Activated naive CD4-positive, alpha-beta T cell treated with anti-CD3 and anti-CD28 coated beads, Interleukin-2, amount 10 ng/mL, durations not matched to agents 7 days and 5 days (primary cell): ENCODE results near the gene CEP63.

Source experiments
- CTCF ChIA-PET: fragments of 350-600 bp; sonication (Branson Sonifier 250); formaldehyde crosslinking; loops from one replicate; lab custom pipeline; 2021; ENCODE audit warnings: antibody characterized with exemption; lab: Charles Lee
- DNase-seq: peaks from one replicate; pipeline ENCODE4 v3.0.0-alpha.2; 2020
- H3K27ac Mint-ChIP-seq: one replicate; pipeline ENCODE4 v1.8.0; 2021; ENCODE audit warnings: mild to moderate bottlenecking, moderate library complexity, mixed read lengths
- H3K27me3 Mint-ChIP-seq: one replicate; pipeline ENCODE4 v1.8.0; 2021; ENCODE audit warnings: mild to moderate bottlenecking, mixed read lengths
- H3K36me3 Mint-ChIP-seq: one replicate; pipeline ENCODE4 v1.8.0; 2021; ENCODE audit warnings: mixed read lengths
- H3K4me1 Mint-ChIP-seq: one replicate; pipeline ENCODE4 v1.8.0; 2021; ENCODE audit warnings: mixed read lengths
- H3K4me3 Mint-ChIP-seq: one replicate; pipeline ENCODE4 v1.8.0; 2021; ENCODE audit warnings: mild to moderate bottlenecking, moderate library complexity, mixed read lengths
- H3K9me3 Mint-ChIP-seq: one replicate; pipeline ENCODE4 v1.8.0; 2021; ENCODE audit warnings: mixed read lengths

CEP63 gene

GRCh38 chr3:134608023-134608770 lies 122.3 kb downstream of the CEP63 start:
- no peak overlapping the region for H3K27ac Mint-ChIP-seq
- no peak overlapping the region for H3K4me3 Mint-ChIP-seq
- no peaks in the 10 kb centered on the region for H3K4me1 Mint-ChIP-seq
- CTCF ChIA-PET: no interaction called here
- no peak for DNase-seq
- no peaks in the 10 kb centered on the region for H3K9me3 Mint-ChIP-seq
- no peaks in the 10 kb centered on the region for H3K36me3 Mint-ChIP-seq
- H3K27me3 Mint-ChIP-seq: peaks cover 20% of the 10 kb centered on the region

DNA sequence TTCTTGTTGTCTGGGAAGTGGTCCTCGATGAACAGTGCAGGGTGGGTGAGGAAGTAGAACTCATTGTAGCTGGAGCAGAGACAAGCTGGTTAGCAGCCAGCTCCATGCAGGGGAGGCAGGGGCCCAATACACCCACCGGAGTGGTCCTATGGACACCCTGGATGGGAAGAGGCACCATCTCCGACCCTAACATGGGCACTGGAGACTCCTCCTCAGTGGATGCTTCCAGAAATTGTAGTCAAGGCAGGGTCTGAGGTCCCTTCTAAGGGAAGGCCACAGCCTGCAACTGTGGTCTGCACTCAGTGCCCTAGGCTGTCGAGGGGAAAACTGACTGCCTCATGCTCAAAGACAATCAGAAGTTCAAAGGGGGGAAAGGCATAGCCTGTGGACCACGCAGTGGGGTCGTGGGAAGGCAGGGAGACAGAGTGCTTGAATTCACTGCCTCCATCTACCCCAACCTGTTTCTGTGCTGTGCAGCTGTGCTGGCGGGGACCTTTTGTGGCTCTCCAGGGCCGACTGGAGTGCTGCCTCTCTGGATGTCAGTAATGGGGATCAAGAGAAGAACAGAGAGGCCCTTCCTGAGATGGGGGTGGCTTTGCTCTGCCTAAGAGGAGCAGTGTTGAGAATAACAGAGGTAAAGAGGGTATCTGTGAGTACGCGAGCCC lies 123.0 kb downstream of the CEP63 start:
- Mint-ChIP-seq H3K4me1 (no peaks in the 10 kb centered on the region), H3K27ac (no peak overlapping the region), H3K36me3 (no peaks in the 10 kb centered on the region), H3K9me3 (no peaks in the 10 kb centered on the region), H3K27me3 (peaks cover 20% of the 10 kb centered on the region), H3K4me3 (no peak overlapping the region)
- CTCF ChIA-PET: no interaction called here
- DNase-seq: no peak

GRCh38 chr3:134609821-134610431 lies 124.1 kb downstream of the CEP63 start:
- Mint-ChIP-seq H3K27me3 (peaks cover 20% of the 10 kb centered on the region), H3K27ac (no peak overlapping the region), H3K9me3 (no peaks in the 10 kb centered on the region), H3K4me1 (no peaks in the 10 kb centered on the region), H3K36me3 (no peaks in the 10 kb centered on the region), H3K4me3 (no peak overlapping the region)
- CTCF ChIA-PET: no interaction called here
- no peak for DNase-seq

DNA sequence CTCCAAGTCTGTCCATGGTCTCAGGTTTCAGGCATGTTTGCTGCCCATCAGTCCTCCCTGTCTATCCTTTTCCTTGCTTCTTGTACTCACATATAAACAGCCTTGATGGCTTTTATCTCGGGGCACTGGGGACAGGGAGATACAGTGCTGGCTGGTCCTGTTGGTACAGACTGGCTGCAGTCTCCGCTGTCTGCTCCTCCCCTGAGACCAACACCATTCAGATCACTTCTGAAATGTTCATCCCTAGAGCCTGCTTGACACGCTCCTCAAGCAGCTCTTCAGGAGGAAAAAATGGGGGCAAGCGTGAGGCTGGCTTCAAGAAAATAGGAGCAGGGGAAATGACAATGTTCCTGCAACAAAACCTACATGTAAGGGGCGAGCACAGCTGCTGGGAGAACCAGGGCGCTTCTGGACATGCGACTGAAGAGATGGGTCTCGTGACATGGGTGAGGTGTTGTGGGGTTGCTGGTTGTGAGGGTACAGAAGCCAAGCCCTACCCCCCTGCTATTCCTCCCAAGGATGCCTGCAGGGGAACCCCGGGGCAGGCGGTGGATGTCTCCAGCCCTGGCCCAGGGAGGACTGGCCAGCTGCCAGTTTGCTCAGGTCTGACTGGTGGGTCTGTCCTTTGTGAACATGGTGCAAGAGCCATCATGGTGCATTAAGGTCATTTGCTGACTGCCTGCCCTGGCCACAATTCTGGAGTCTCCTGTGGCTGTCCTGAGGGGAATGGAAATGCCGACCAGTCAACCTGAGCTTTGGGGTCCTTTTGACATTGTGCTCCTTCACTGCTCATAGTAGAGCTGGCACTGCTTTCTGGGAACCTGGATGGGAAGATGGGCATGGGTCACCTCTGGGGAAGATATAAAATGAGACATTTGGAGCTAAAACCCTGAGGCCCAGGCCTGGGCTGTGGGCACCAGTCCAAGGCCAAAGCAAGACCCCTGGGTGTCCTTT lies 124.9 kb downstream of the CEP63 start:
- H3K27ac Mint-ChIP-seq: no peak overlapping the region
- CTCF ChIA-PET: interaction anchor here (1.3 kb wide), 1 partner anchor 9 kb away, joined by 4 read pairs; no protein-coding TSS in a partner anchor
- peaks cover 20% of the 10 kb centered on the region for H3K27me3 Mint-ChIP-seq
- H3K36me3 Mint-ChIP-seq: no peaks in the 10 kb centered on the region
- H3K4me1 Mint-ChIP-seq: no peaks in the 10 kb centered on the region
- H3K4me3 Mint-ChIP-seq: no peak overlapping the region
- no peaks in the 10 kb centered on the region for H3K9me3 Mint-ChIP-seq
- DNase-seq: no peak

GRCh38 chr3:134611516-134611915 lies 125.7 kb downstream of the CEP63 start:
- DNase-seq: no peak

GRCh38 chr3:134613006-134613520 lies 127.2 kb downstream of the CEP63 start:
- Mint-ChIP-seq H3K36me3 (no peaks in the 10 kb centered on the region), H3K4me1 (no peaks in the 10 kb centered on the region), H3K9me3 (no peaks in the 10 kb centered on the region), H3K4me3 (no peak overlapping the region), H3K27me3 (peaks cover 10% of the 10 kb centered on the region), H3K27ac (no peak overlapping the region)
- CTCF ChIA-PET: no interaction called here
- DNase-seq: no peak

More at GRCh38 chr3:134611516-134611915, 125.7 kb downstream of the CEP63 start:
- H3K27ac Mint-ChIP-seq: no peak overlapping the region
- H3K4me1 Mint-ChIP-seq: no peaks in the 10 kb centered on the region
- CTCF ChIA-PET: interaction anchor here (1.3 kb wide), 1 partner anchor 10 kb away, joined by 4 read pairs; no protein-coding TSS in a partner anchor
- H3K27me3 Mint-ChIP-seq: peaks cover 16% of the 10 kb centered on the region
- H3K36me3 Mint-ChIP-seq: no peaks in the 10 kb centered on the region
- H3K4me3 Mint-ChIP-seq: no peak overlapping the region
- no peaks in the 10 kb centered on the region for H3K9me3 Mint-ChIP-seq

- DNase-seq: no peak
- H3K27ac Mint-ChIP-seq: no peak overlapping the region
- no peaks in the 10 kb centered on the region for H3K27me3 Mint-ChIP-seq
- CTCF ChIA-PET: interaction anchor here (0.8 to 1.2 kb wide), 3 partner anchors 10 to 14 kb away, joined by 3 read pairs; no protein-coding TSS in a partner anchor
- H3K36me3 Mint-ChIP-seq: no peaks in the 10 kb centered on the region
- no peak overlapping the region for H3K4me3 Mint-ChIP-seq
- H3K4me1 Mint-ChIP-seq: no peaks in the 10 kb centered on the region
- H3K9me3 Mint-ChIP-seq: no peaks in the 10 kb centered on the region
These were observed 129.1 kb downstream of the CEP63 start for GRCh38 chr3:134614955-134615354.

- Mint-ChIP-seq H3K4me3 (no peak overlapping the region), H3K27me3 (no peaks in the 10 kb centered on the region), H3K27ac (no peak overlapping the region), H3K9me3 (no peaks in the 10 kb centered on the region), H3K36me3 (no peaks in the 10 kb centered on the region), H3K4me1 (no peaks in the 10 kb centered on the region)
- no peak for DNase-seq
- CTCF ChIA-PET: interaction anchor here (0.7 to 1.2 kb wide), 4 partner anchors 10 to 17 kb away, joined by 3 read pairs; no protein-coding TSS in a partner anchor
These were observed 129.9 kb downstream of the CEP63 start for GRCh38 chr3:134615743-134616142.

DNA sequence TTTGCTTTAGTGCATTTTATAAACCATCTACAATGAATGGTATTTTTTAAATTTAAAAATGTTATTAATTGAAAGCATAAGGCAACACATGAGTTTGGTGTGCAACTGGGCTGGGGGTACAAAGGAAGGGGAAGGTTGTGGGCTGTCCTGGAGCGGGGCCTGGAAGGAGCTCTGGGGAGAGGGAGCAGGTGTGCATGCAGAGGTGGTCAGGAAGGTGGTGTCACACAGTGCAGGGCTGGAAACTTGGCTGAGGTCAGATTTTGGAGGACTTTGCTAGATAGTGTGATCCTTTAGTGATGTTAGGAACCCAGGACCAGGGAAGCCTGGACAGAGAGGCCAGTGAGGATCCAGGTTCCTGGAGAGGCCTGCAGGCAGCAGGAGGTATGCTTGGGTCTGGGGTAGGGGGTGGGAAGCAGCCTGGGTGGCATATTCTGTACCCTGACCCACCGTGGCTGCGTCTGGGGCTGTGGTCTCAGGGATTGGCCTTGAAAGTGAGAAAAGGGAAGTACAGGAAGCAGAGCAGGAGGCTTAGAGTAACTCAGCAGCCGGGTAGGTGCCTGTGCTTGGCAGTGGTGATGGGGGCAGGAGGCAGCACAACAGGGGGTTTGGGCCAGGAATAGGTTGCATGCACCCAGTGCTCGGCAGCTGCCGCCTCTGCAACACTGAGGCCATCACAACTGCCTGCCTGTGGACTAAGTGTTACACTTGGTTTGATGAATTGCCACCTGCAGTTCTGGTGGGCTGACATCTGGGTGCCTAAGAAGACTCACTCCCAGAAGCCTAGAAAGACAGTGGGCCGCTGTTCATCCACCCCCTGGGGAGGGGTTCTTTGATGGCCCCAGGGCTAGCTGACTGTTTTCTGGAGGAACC lies 132.0 kb downstream of the CEP63 start:
- Mint-ChIP-seq H3K4me3 (no peak overlapping the region), H3K27me3 (no peaks in the 10 kb centered on the region), H3K9me3 (no peaks in the 10 kb centered on the region), H3K4me1 (no peaks in the 10 kb centered on the region), H3K36me3 (no peaks in the 10 kb centered on the region), H3K27ac (no peak overlapping the region)
- CTCF ChIA-PET: no interaction called here
- no peak for DNase-seq

- H3K9me3 Mint-ChIP-seq: no peaks in the 10 kb centered on the region
- CTCF ChIA-PET: no interaction called here
- H3K36me3 Mint-ChIP-seq: no peaks in the 10 kb centered on the region
- peaks cover 4% of the 10 kb centered on the region for H3K27me3 Mint-ChIP-seq
- no peak overlapping the region for H3K27ac Mint-ChIP-seq
- no peak for DNase-seq
- H3K4me1 Mint-ChIP-seq: no peaks in the 10 kb centered on the region
- H3K4me3 Mint-ChIP-seq: no peak overlapping the region
These were observed 132.8 kb downstream of the CEP63 start for GRCh38 chr3:134618478-134619300.

GRCh38 chr3:134619301-134619615 lies 133.4 kb downstream of the CEP63 start:
- H3K36me3 Mint-ChIP-seq: no peaks in the 10 kb centered on the region
- no peaks in the 10 kb centered on the region for H3K4me1 Mint-ChIP-seq
- CTCF ChIA-PET: no interaction called here
- DNase-seq: no peak
- H3K27ac Mint-ChIP-seq: no peak overlapping the region
- H3K4me3 Mint-ChIP-seq: no peak overlapping the region
- no peaks in the 10 kb centered on the region for H3K9me3 Mint-ChIP-seq
- peaks cover 4% of the 10 kb centered on the region for H3K27me3 Mint-ChIP-seq

DNA sequence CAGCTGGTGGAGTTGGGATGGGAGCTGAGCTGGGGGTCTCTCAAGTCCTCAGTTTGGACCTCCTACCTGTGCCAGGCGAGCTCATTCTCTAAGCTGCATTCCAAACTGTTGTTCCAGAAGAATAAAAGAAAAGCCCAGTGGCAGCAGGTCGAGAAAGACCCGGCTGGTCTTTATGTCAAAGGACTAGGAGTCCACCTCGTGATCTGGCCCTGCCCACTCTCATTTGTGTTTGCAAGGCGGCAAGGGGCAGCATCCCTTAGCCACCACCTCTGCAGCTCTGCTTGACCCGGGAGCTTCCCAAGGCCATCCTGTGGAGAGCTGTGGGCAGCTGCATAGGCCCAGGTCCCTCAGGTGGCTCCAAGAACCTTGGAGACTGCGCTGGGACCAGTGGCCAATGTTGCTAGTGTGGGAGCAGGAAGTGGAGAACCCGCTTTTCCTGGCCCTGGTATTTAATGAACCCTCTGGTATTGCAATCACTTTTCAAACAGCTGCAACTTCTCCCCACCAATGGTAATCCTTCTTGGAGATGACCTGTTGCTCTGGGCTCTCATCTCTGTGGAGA lies 134.1 kb downstream of the CEP63 start:
- H3K4me3 Mint-ChIP-seq: no peak overlapping the region
- no peak overlapping the region for H3K27ac Mint-ChIP-seq
- DNase-seq: no peak
- peaks cover 4% of the 10 kb centered on the region for H3K27me3 Mint-ChIP-seq
- no peaks in the 10 kb centered on the region for H3K36me3 Mint-ChIP-seq
- CTCF ChIA-PET: interaction anchor here (0.8 kb wide), 1 partner anchor 20 kb away, joined by 3 read pairs; no protein-coding TSS in a partner anchor
- no peaks in the 10 kb centered on the region for H3K4me1 Mint-ChIP-seq
- H3K9me3 Mint-ChIP-seq: no peaks in the 10 kb centered on the region
